WTC11 (cell line): Measurements from ENCODE around the gene ABCG1. TPM values are rescaled to one million over a fixed set of nuclear protein-coding genes. Genes with fewer than 3 reads are reported as not detected.

ENCODE experiments used
- ATAC-seq: fragments of 200-7000 bp; cut with Tn5 transposase; 2 replicates; pipeline ENCODE4 v1.10.0; 2021; ENCODE audit warnings: mild to moderate bottlenecking, moderate library complexity
- CTCF ChIA-PET: fragments of 300-600 bp; sonication (Branson Sonifier 250); formaldehyde crosslinking; loops from one replicate; lab custom pipeline; 2021; ENCODE audit warnings: antibody characterized with exemption; lab: Charles Lee
- POLR2A ChIA-PET: fragments of 350-600 bp; sonication (Branson Sonifier 250); formaldehyde crosslinking; loops from one replicate; lab custom pipeline; 2021; ENCODE audit warnings: antibody characterized with exemption; lab: Charles Lee
- DNase-seq: peaks from one replicate; pipeline ENCODE4 v3.0.0; 2021; ENCODE audit warnings: low spot score
- H3K27ac Mint-ChIP-seq: 2 replicates; pipeline ENCODE4 v1.8.0; 2021; ENCODE audit warnings: mixed read lengths
- H3K27me3 Mint-ChIP-seq: 2 replicates; pipeline ENCODE4 v1.8.0; 2021; ENCODE audit warnings: low read depth, mild to moderate bottlenecking, moderate library complexity, mixed read lengths
- H3K36me3 Mint-ChIP-seq: 2 replicates; pipeline ENCODE4 v1.8.0; 2021; ENCODE audit warnings: mixed read lengths
- H3K4me1 Mint-ChIP-seq: 2 replicates; pipeline ENCODE4 v1.8.0; 2022; ENCODE audit warnings: mixed read lengths
- H3K4me3 Mint-ChIP-seq: 2 replicates; pipeline ENCODE4 v1.8.0; 2021; ENCODE audit warnings: mild to moderate bottlenecking, moderate library complexity, mixed read lengths
- H3K9me3 Mint-ChIP-seq: 2 replicates; pipeline ENCODE4 v1.8.0; 2021; ENCODE audit warnings: mixed read lengths
- CREB1 ChIP-seq: sonication (generic); formaldehyde crosslinking; IDR thresholded peaks from 2 replicates; pipeline ENCODE4 v1.8.0; 2023; ENCODE audit warnings: mild to moderate bottlenecking, missing genetic modification reagents
- CTCF ChIP-seq: fragments of 200-600 bp; IDR thresholded peaks from 2 replicates; pipeline ENCODE4 v1.8.0; 2022; ENCODE audit warnings: antibody characterized with exemption
- ESRRA ChIP-seq: sonication (generic); formaldehyde crosslinking; IDR thresholded peaks from 2 replicates; pipeline ENCODE4 v1.8.1; 2022; ENCODE audit warnings: mild to moderate bottlenecking, missing genetic modification reagents, borderline replicate concordance
- ETV6 ChIP-seq: sonication (generic); formaldehyde crosslinking; IDR thresholded peaks from 2 replicates; pipeline ENCODE4 v1.8.1; 2022; ENCODE audit warnings: mild to moderate bottlenecking, missing genetic modification reagents
- GRHL2 ChIP-seq: fragments of 250-450 bp; sonication (Bioruptor Pico); IDR thresholded peaks from 2 replicates; pipeline ENCODE4 v1.8.0; 2022; ENCODE audit warnings: mild to moderate bottlenecking, moderate library complexity; ENCODE audit not compliant: insufficient replicate concordance, severe bottlenecking
- JAZF1 ChIP-seq: fragments of 250-450 bp; sonication (Bioruptor Pico); IDR thresholded peaks from 2 replicates; pipeline ENCODE4 v1.9.0; 2021; ENCODE audit warnings: moderate library complexity, mild to moderate bottlenecking, inconsistent platforms
- NR2C2 ChIP-seq: sonication (generic); formaldehyde crosslinking; IDR thresholded peaks from 2 replicates; pipeline ENCODE4 v1.8.0; 2022; ENCODE audit warnings: mild to moderate bottlenecking, missing genetic modification reagents
- NR3C1 ChIP-seq: sonication (generic); formaldehyde crosslinking; conservative IDR thresholded peaks from 2 replicates; pipeline ENCODE4 v1.8.1; 2023; ENCODE audit warnings: low read depth, mild to moderate bottlenecking, missing genetic modification reagents
- SMAD3 ChIP-seq: sonication (generic); formaldehyde crosslinking; IDR thresholded peaks from 2 replicates; pipeline ENCODE4 v1.8.0; 2022; ENCODE audit warnings: missing genetic modification reagents, mild to moderate bottlenecking, borderline replicate concordance
- TCF7 ChIP-seq: sonication (generic); formaldehyde crosslinking; IDR thresholded peaks from 2 replicates; pipeline ENCODE4 v1.8.0; 2022; ENCODE audit warnings: mild to moderate bottlenecking, low read depth, missing genetic modification reagents, moderate library complexity
- TEAD4 ChIP-seq: sonication (generic); formaldehyde crosslinking; IDR thresholded peaks from 2 replicates; pipeline ENCODE4 v1.8.0; 2022; ENCODE audit warnings: mild to moderate bottlenecking, missing genetic modification reagents
- ZBTB21 ChIP-seq: sonication (generic); formaldehyde crosslinking; IDR thresholded peaks from 2 replicates; pipeline ENCODE4 v1.8.1; 2023; ENCODE audit warnings: mild to moderate bottlenecking, missing genetic modification reagents, borderline replicate concordance
- ZNF219 ChIP-seq: sonication (generic); formaldehyde crosslinking; IDR thresholded peaks from 2 replicates; pipeline ENCODE4 v1.8.0; 2023; ENCODE audit warnings: missing genetic modification reagents, mild to moderate bottlenecking, borderline replicate concordance
- ZNF281 ChIP-seq: sonication (generic); formaldehyde crosslinking; IDR thresholded peaks from 2 replicates; pipeline ENCODE4 v1.8.0; 2023; ENCODE audit warnings: mild to moderate bottlenecking, missing genetic modification reagents
- ZNF423 ChIP-seq: fragments of 250-450 bp; sonication (Bioruptor Pico); IDR thresholded peaks from 2 replicates; pipeline ENCODE4 v2.1.2; 2022; ENCODE audit warnings: mild to moderate bottlenecking, moderate library complexity
- ZNF671 ChIP-seq: fragments of 250-450 bp; sonication (Bioruptor Pico); IDR thresholded peaks from 2 replicates; pipeline ENCODE4 v1.8.0; 2021; ENCODE audit warnings: mild to moderate bottlenecking
- total RNA-seq: library from RNA; stranded (reverse); gene quantifications from 3 replicates; pipeline ENCODE4 v1.2.3, GENCODE V29; 2021
- TF ChIP-seq, protein P1 (sequence below): fragments of 250-450 bp; sonication (Bioruptor Pico); IDR thresholded peaks from 2 replicates; pipeline ENCODE4 v1.8.0; 2021; ENCODE audit warnings: mild to moderate bottlenecking
- TF ChIP-seq, protein P2 (sequence below): sonication (generic); formaldehyde crosslinking; IDR thresholded peaks from 2 replicates; pipeline ENCODE4 v1.8.1; 2022; ENCODE audit warnings: low read depth, mild to moderate bottlenecking, moderate library complexity, missing genetic modification reagents, borderline replicate concordance
- TF ChIP-seq, protein P3 (sequence below): fragments of 250-450 bp; sonication (Bioruptor Pico); conservative IDR thresholded peaks from 2 replicates; pipeline ENCODE4 v1.9.0; 2021; ENCODE audit warnings: mild to moderate bottlenecking

ABCG1 gene
- total RNA-seq, 1 experiment from 2014 or later, result 4.0 TPM

- Mint-ChIP-seq H3K4me1 (peaks cover 7% of the 10 kb centered on the region), H3K27me3 (peaks cover 58% of the 10 kb centered on the region), H3K27ac (no peak overlapping the region), H3K9me3 (peaks cover 23% of the 10 kb centered on the region), H3K4me3 (no peak overlapping the region), H3K36me3 (no peaks in the 10 kb centered on the region; the same call in 1 of the 2 replicates)
- no peak for TF ChIP-seq ETV6 (CRISPR knock-in tag)
- no peak for TF ChIP-seq ZBTB21
- TF ChIP-seq TEAD4 (CRISPR knock-in tag), result no peak
- TF ChIP-seq ZNF671, result no peak
- no peak for TF ChIP-seq ESRRA (CRISPR knock-in tag)
- no peak for TF ChIP-seq GRHL2 (CRISPR knock-in tag)
- no peak for TF ChIP-seq ZNF281
- no peak for TF ChIP-seq CREB1 (CRISPR knock-in tag)
- no peak for TF ChIP-seq SMAD3 (CRISPR knock-in tag)
- TF ChIP-seq NR2C2 (CRISPR knock-in tag), result no peak
- no peak for TF ChIP-seq JAZF1 (CRISPR knock-in tag)
- TF ChIP-seq, protein P1, sequence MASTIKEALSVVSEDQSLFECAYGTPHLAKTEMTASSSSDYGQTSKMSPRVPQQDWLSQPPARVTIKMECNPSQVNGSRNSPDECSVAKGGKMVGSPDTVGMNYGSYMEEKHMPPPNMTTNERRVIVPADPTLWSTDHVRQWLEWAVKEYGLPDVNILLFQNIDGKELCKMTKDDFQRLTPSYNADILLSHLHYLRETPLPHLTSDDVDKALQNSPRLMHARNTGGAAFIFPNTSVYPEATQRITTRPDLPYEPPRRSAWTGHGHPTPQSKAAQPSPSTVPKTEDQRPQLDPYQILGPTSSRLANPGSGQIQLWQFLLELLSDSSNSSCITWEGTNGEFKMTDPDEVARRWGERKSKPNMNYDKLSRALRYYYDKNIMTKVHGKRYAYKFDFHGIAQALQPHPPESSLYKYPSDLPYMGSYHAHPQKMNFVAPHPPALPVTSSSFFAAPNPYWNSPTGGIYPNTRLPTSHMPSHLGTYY (CRISPR knock-in tag), result no peak
- no peak for TF ChIP-seq NR3C1
- no peak for TF ChIP-seq TCF7 (CRISPR knock-in tag)
- no peak for TF ChIP-seq ZNF219
- no peak for TF ChIP-seq CTCF
- TF ChIP-seq, protein P2, sequence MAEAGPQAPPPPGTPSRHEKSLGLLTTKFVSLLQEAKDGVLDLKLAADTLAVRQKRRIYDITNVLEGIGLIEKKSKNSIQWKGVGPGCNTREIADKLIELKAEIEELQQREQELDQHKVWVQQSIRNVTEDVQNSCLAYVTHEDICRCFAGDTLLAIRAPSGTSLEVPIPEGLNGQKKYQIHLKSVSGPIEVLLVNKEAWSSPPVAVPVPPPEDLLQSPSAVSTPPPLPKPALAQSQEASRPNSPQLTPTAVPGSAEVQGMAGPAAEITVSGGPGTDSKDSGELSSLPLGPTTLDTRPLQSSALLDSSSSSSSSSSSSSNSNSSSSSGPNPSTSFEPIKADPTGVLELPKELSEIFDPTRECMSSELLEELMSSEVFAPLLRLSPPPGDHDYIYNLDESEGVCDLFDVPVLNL (CRISPR knock-in tag), result no peak
- TF ChIP-seq, protein P3, sequence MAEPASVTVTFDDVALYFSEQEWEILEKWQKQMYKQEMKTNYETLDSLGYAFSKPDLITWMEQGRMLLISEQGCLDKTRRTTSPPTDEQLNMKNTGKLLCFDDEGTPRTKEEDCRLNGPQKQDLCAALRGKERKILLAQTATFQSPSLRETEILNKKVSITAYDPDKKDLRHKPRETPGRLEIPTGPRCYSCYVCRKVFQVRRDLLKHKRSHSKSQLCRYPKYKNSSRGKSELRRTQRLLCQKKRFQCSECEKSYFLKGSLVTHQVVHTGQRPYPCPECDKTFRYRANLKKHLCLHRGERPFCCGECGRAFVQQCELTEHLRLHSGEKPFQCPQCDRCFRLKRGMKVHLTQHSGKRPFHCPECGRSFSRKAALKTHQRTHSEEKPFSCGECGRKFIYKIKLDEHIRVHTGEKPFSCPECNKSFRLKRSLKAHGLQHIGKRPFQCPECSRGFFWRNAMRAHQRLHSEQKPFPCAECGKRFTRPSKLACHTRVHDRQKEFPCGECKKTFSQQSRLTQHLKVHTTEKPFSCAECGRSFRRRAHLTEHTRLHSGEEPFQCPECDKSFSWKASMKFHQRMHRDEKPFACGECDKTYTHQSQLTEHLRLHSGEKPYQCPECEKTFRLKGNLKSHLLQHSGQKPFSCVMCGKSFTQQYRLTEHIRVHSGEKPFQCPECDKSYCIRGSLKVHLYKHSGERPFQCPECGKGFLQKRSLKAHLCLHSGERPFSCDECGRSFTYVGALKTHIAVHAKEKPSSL, result no peak
- TF ChIP-seq ZNF423 (CRISPR knock-in tag), result no peak
- DNase-seq (no peak), ATAC-seq (no peak)
- ChIA-PET POLR2A (no interaction called here), CTCF (interaction anchor here (0.9 kb wide), 1 partner anchor 42 kb away, joined by 3 read pairs; no protein-coding TSS in a partner anchor)
These were observed 2.0 kb upstream of the ABCG1 start for GRCh38 chr21:42216726-42217572.
